GM06990 (cell line): Measurements from ENCODE around the gene PAPOLB.

Experiments used
- DNase-seq: peaks from one replicate; pipeline ENCODE4 v3.0.0-alpha.2; 2011; ENCODE audit not compliant: insufficient read length; ENCODE audit errors: extremely low read depth
- H3K27me3 ChIP-seq: replicated peaks from 2 replicates; pipeline ENCODE4 v1.6.0; 2011; ENCODE audit warnings: low read length; ENCODE audit not compliant: control insufficient read depth, insufficient read depth
- H3K36me3 ChIP-seq: 2 replicates; pipeline ENCODE4 v1.5.1; 2011; ENCODE audit warnings: low read length; ENCODE audit not compliant: control insufficient read depth, insufficient read depth
- H3K4me3 ChIP-seq: replicated peaks from 2 replicates; pipeline ENCODE4 v1.5.1; 2011; ENCODE audit warnings: low read depth, mild to moderate bottlenecking, control low read depth, low read length
- CTCF ChIP-seq: IDR thresholded peaks from 2 replicates; pipeline ENCODE4 v1.5.1; 2011; ENCODE audit warnings: low read length, control low read depth, mild to moderate bottlenecking, inconsistent platforms; ENCODE audit not compliant: insufficient read depth, poor library complexity, severe bottlenecking

The PAPOLB gene

GRCh38 chr7:4820405-4820966, 41.3 kb downstream of the PAPOLB start:
- H3K4me3 ChIP-seq, result no peak overlapping the region
- H3K36me3 ChIP-seq, result no peaks in the 10 kb centered on the region
- no peak for TF ChIP-seq CTCF
- H3K27me3 ChIP-seq, result no peaks in the 10 kb centered on the region
- no peak for DNase-seq

- DNase-seq, result no peak
- no peak overlapping the region for H3K4me3 ChIP-seq
- H3K36me3 ChIP-seq, result no peaks in the 10 kb centered on the region
- no peak for TF ChIP-seq CTCF
- H3K27me3 ChIP-seq, result no peaks in the 10 kb centered on the region
Measured at GRCh38 chr7:4819560-4820404, 42.0 kb downstream of the PAPOLB start.

- H3K36me3 ChIP-seq, result no peaks in the 10 kb centered on the region
- no peaks in the 10 kb centered on the region for H3K27me3 ChIP-seq
- no peak for DNase-seq
- no peak overlapping the region for H3K4me3 ChIP-seq
- TF ChIP-seq CTCF, result no peak
Measured at GRCh38 chr7:4818000-4818794, 43.6 kb downstream of the PAPOLB start.

GRCh38 chr7:4817178-4817901, 44.5 kb downstream of the PAPOLB start:
- H3K36me3 ChIP-seq, result no peaks in the 10 kb centered on the region
- H3K4me3 ChIP-seq, result no peak overlapping the region
- no peaks in the 10 kb centered on the region for H3K27me3 ChIP-seq
- no peak for TF ChIP-seq CTCF
- no peak for DNase-seq

GRCh38 chr7:4816419-4817080, 45.3 kb downstream of the PAPOLB start:
- no peaks in the 10 kb centered on the region for H3K27me3 ChIP-seq
- no peak for DNase-seq
- no peaks in the 10 kb centered on the region for H3K36me3 ChIP-seq
- TF ChIP-seq CTCF, result no peak
- no peak overlapping the region for H3K4me3 ChIP-seq
